RPMI7951 (cell line): ENCODE data around the gene KDM8. TPM values are rescaled to one million over a fixed set of nuclear protein-coding genes. Genes with fewer than 3 reads are reported as not detected.

Experiments
- DNase-seq: peaks from one replicate; pipeline ENCODE4 v3.0.0-alpha.2; 2012; ENCODE audit warnings: low read depth
- total RNA-seq: library from RNA; depleted of rRNA; stranded (reverse); fragments of >200 nt; shearing (Covaris generic); gene quantifications from 2 replicates; pipeline ENCODE4 v1.2.3, GENCODE V29; 2014

Gene KDM8
- total RNA-seq, 1 experiment from 2014 or later, result 2.4 TPM

DNA sequence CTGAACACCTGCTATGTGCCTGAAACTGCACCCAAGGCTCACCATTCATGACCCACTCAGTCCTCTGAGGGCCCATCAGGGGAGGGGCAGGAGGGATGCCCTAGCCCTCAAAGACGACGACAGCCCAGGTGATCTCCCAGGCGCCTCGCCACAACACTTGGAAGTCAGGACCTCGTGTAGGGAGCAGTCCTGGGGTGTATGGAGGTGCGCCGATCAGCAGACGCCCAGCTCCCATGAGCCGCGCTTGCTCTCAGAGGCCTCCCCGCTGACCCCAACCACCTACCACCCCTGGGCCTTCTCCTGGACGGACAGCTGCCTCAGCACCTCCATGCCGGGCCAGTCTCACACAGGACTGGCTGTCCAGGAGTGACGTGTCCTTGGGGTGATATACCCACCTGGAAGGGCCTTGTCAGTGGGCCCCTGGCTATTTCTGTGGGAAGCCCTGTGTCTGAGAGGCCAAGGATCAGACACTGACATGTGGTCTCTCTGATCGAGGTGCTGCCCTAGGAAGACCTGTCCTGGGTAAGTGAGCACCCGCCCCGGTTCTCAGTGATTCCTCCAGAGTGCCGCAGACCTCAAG lies 26.7 kb downstream of the KDM8 start:
- no peak for DNase-seq

DNA sequence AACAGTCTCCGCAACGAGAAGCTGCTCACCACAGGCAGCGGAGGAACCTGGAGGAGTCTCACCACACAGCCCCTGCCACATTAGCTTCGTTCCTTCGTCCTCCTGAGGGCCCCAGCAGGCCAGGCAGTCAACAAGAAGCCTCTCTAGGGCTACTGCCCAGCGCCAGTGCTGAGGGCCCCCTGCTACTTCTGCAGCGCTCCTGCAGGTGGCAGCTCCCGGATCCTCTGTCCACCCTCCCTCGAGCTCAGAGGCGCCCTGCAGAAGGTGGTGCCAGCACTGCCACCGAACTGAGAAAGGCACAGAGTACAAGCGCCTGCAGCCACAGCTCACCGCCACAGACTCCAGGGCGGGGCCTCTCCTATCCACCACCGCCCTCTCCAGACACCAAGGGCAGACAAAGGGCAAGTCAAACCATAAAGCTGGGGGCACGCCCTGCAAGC lies 27.3 kb downstream of the KDM8 start:
- no peak for DNase-seq

DNA sequence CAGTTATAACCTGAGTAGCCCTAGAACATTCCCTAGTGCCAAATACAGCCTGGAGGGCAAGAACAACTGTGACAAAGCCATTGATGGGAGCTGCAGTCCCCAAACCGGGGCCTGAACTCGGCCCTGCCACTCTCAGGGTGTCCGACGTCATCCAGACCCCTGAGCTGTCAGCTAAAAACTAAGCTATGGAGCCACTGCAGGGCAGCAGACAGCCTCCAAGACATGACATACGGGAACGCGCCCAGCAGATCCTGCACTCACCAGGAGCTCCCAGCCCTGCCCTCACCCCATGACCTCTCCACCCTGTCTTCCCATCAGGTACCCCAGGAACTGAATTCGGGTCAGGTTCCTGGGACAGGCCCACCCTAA lies 28.4 kb downstream of the KDM8 start:
- DNase-seq, result no peak

DNA sequence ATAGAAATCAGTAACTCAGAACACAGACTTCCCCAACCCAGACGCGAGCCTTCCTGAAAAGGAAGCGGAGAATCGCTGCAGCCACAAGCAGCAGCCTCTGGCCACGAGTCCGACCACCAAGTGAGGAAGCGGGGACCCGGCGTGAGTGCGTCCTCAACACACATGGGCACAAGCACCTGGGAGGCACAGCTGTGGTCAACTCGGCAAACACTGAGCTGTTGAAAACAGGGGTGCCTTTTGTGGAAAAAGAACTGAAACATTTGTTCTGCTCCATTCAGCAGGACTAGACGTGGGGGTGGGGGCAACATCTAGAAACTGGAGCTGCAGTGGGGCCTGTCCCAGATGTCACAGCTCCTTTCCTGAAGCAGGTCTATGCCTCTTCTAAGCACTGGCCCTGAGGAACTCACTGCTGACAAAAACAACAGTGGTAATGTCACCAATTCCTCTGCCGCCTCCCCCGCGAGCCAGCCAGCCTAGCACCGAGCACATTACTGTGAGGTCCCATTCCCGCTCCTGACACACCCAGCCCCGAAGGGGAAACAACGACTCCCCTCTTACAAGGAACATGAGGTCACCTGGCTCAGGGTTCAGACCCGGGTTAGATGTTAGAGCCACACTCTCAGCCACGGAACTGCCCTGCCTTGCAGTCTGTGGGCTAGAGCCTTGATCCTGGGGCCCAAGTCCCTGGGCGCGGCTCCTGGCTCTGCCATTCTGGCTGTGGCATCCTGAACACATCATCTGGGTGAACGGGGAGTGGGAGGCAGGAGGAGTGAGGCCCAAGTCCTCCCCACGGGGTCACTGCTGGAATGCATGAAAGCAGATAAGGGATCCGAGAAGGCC lies 29.0 kb downstream of the KDM8 start:
- no peak for DNase-seq

DNA sequence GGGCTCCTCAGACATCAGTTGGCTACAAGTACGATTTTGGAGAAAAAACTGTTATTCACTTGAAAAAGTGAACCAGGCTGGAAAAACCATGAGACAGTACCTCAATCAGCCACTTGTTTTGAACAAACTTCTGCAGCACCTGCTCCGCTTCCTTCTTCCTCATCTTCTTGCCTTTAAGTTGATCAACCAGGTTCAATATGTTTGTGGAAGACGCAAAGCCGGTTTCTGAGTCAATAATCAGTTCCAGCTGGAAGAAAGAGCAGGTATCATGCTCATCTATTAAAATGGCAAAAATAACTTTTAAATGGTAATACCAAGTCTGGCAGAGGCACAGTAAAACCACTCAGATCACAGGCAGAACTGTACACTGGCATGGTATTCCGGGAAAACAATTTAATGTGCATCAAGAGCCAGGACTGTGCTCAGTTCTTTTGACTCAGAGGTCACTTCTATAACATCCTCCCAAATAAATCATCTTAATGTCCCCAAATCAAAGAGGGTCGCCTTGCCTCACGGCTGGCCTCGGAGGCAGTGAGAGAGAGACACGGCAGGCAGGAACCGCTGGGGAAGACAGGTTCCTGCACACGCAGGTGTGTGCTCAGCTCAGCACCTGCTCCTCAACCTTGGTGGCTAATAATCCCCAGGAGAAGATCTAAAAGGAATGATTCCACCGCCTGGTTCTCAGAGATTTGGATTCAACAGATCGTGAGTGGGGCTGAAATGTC lies 29.7 kb downstream of the KDM8 start:
- DNase-seq, result no peak

DNA sequence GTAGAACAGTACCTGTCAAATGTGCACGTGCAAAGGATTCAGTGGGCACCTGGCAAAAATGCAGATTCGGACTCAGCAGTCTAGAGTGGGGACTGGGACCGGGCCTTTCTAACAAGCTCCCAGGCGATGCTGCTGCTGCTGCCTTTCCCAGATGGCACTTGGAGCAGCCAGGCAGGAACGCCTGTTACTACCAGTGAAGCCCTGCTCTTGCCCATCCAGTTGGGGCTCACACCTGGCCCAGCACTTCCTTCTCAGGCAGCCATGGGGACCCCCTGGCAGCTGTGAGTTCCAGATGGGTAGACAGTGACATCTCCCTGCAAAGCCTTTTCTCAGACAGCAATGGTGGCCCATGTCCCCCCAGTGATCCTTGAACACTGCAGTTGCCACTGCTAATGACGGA lies 30.4 kb downstream of the KDM8 start:
- no peak for DNase-seq

DNA sequence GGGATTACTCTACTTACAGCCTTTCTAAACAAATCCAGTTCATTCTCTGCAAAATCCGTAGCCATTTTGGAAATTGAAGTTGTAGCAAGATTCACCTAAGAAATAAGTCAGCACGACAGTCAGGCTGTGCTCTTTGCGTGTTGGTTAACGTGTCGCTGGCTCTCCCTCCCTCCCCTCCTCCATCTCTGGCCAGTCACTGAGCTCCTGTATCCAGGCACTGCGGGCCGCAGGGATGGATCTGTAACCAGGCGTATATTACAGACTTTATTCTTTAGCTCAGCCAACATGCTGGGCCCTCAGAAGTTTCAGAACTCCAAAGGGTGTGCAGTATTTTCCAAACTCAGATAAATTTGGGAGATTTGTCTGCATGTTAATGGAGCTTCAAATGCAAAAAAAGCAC lies 30.8 kb downstream of the KDM8 start:
- no peak for DNase-seq

DNA sequence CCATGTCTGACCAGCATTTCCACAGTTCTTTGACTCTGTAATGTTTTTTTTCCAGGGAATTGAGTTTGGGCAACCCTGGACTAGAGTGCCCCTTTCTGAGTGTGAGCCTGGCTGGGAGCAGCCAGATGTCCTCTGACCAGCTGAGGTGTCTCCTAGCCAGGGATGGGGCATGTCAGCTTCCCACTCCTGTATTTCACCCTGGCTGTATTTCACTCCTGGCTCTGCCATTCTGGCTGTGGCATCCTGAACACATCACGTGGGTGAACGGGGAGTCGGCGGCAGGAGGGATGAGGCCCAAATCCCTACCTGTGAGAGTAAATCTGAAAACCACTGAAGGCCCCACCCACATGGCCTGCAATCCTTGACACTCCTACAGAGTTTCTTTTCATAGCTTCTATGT lies 31.3 kb downstream of the KDM8 start:
- no peak for DNase-seq

DNA sequence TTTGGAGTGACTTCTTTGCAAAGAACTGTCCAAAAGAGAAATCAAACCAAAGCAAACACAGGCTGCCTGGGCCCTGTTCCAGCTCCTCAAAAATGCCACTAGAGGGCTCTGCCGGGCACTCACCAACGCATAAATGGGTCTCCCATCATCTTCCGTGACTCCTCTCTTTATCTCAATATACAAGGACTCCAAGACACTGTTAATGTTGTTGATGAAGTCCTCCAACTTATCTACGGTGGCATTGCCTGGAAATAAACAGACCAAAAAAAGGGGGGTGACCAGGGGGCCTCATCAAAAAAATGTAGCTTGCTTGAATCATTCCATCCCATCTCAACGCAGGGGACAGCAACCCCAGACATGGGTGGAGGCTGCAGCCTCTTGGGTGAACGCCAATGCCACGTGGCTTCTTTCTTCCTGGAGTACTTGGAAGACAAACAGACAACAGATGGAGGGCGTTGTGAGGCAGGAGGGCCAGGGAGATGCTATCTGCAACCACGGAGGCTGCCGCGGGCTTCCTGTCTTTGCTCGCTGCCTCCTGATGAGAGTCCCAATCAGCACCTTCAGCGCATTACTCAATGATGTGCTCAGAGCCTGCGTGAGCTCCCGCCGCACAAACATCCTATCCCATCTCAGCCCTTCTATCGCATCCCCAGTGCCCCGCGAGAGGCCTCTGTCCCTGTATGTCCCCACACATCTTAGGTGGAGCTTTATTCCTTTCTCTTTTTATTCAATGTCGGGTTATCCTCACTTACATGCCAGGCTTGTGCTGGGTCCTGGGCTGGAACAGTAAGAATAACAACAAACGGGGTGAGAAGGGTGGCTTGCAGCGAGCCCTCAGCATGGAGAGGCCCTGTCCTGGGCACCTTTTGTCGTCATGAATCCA lies 32.0 kb downstream of the KDM8 start:
- peak; percentile 90 for DNase-seq

DNA sequence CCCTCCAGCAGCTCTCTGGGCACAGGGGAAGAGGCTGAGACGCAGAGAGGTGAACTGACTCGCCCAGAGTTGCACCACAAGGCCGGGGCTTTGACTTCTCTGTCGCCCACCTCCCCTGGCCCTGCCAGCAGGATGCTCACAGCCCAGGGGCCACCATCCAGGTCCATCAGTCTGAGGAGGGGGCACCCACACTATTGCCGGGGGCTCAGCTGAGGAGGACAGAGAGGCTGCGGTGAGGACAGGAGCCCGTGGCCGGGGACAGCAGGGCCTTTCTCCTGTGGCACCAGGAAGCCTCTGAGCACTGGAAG lies 32.6 kb downstream of the KDM8 start:
- DNase-seq, result no peak

DNA sequence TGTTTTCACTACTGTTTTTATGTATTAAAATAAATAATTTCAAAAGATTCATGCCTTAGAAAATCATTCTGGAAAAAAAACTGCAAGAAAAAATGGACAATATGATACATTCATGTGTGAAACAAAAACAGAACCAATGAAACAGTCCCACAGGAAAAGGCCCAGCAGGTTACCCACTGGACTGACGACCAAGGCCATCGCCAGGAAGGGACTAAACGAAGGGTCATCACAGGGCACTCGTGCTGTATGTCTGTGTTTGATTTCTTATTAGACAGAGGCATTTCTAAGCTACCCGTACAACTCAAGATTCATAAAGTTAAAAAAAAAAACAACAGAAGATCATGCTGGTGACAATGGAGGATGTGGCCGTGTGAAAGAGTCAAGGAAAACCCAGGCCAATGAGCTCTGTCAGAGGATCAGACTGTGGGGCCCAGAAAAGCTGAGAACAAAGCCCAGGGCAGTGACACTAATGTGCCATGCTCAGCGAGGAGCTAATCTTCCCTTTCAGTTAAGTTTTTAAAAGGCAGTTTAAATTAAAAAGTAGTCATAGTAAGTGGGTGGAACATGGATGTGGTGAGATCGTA lies 33.4 kb downstream of the KDM8 start:
- DNase-seq, result no peak

DNA sequence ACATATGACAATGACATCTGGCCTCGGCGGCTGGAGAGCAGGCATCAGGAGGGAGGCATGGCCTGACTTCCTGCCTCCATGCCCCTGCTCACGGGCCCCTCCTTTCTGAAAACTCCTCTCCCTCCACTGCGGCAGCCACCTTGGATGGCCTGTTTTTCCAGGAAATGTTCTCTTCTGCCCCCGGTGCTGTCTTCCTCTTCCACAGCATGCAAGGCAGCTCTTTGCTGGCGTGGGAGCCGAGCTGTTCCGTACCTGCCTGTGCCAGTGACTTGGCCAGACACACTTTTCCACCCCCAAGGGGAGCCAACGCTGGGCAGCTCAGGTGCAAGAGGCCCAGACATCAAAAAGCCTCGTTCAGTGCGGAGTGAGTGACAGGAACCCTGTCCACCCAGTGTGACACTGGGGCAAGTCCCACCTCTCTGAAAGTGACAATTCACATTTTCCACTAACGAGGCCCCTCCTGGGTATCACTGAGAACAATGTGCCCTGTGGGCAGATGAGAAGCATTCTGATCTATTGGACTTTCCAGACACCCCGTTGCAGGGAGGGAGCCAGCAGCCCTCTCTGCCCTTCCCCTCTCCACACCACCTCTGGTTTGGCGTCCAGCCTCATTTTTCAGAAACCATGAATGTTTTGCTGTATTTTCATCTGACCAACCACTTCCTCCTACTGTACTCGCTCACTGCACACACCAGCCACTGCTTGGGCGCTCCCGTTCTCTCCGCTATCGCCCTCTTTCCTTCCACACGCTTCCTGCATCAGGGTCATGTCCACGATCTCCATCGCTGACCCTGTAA lies 34.1 kb downstream of the KDM8 start:
- no peak for DNase-seq

DNA sequence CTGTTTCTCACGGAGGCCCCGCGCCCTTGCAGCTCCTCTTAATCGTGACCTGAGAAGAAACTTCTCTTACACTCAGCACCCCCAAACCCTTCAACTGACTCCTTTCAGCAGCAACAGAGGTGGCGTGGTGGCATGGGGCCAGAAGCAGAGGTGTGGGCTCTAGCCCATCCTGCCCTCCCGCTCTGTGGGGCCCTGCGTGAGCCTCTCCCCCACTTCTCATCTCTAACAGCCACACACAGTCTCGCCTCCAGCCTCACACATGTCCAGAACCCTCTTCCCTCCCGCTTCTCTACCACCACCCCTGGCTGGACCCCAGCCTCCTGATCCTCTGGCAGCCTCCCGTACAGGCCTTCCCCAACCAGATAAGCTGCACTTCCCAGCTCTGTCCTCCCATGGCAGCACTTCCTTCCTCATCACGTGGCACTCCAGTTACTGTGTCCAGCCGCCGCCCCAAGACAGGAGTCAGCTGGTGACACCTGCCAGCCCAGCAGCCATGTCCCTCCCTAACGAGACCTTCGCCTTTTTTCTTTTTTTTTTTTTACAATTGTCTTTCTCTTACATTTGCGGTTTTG lies 34.8 kb downstream of the KDM8 start:
- no peak for DNase-seq

DNA sequence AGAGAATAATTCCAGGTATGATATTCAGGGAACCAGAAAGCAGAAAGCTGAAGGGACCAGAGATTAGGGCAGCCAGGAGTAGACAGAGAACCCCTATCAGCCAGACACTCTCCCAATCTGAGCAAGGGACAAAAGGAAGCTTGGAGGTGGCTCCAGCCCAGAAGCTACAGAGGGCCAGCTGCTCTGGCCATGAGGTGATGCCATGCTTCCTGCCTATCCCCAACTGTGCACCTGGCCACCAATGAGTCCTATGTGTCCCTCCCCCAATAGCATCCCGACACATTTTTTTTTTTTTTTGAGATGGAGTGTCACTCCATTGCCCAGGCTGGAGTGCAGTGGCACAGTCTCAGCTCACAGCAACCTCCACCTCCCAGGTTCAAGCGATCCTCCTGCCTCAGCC lies 35.3 kb downstream of the KDM8 start:
- no peak for DNase-seq

DNA sequence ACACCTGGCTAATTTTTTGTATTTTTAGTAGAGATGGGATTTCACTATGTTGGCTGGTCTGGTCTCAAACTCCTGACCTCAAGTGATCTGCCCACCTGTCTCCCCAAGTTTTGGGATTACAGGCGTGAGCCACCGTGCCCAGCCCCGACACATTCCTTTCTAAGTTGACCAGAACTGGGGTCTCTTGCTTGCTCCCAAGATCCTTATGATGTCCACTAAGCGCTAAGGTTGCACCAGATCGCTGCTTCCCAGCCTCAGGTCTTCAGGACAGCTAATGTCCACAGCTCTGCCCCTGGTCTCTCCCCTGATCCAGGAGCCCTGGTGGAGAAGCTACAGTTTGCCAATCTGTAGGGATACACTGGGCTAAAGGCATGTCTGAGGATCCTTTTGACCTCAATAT lies 35.7 kb downstream of the KDM8 start:
- DNase-seq, result no peak

DNA sequence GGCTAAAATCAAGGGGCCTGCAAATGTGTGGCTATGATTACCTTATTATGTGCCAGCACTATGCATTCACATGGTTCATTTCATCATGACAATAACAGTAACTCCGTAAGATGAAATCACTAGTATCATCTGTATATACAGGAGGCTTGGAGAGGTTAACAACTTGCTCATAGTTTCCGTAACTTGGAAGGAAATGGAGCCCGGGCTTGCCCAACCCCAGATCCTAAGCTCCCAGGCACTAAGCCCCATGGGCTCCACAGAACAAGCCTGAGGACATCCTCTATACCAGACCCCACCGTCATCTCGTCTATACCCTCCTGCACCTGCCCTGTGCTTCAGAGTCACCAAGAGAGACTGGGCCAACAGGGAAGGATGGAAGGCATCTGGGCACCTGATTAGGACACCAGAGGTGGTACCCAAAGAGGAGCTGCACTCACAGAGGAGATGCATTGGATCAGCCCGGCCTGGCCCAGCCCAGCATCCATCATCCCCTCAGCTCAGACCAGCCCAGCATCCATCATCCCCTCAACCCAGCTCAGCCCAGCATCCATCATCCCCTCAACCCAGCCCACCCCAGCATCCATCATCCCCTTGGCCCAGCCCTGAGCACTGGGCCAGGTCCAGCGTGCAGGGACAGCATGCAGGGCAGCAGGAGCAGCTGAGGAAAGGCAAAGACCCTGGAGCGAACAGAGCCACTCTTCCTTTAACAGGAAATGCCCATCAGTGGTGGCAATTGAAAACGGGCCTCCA lies 36.8 kb downstream of the KDM8 start:
- no peak for DNase-seq

DNA sequence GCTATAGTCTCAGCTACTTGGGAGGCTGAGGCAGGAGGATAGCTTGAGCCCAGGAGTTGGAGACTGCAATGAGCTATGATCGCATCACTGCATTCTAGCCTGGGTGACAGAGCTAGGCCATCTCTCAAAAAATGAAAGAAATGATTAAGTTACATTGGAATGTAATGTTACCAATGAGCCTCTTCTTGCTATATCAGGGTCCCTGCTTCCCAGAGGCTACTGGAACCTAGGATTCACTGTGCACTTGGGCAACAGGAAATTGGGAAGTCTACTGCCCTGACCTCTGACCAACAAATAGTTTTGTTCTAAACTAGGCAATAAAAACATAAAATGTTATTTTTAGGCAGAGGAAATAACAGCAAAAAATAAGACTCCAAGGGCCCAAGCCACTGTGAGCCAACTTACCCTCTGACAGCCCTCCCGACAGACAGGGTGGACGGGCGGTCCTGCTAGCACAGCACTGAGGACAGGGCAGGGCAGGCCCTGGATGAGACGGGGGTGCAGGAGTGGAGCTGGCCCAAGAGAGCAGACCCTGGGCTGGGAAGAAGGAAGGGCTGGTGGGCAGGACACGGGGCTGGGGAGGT lies 37.7 kb downstream of the KDM8 start:
- peak; percentile 73 for DNase-seq

DNA sequence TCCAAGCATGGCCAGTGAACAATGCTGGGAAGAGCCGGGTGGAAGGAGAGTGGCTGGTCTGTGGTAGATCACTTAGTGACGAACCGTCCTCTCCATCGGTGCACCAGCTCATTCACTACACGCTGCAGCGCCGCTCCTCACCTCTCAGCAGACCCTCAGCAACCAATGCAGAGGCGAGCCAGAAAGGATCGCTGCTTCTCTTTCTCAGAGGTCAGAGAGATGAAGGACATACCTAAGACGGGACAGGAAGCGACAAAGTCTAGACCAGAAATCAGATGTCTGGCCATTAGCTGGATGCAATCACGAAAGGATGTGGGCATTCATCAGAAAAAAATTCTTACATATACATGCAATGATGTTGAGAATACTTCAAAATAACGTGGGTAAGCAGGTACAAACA lies 38.3 kb downstream of the KDM8 start:
- DNase-seq, result peak; percentile 15

DNA sequence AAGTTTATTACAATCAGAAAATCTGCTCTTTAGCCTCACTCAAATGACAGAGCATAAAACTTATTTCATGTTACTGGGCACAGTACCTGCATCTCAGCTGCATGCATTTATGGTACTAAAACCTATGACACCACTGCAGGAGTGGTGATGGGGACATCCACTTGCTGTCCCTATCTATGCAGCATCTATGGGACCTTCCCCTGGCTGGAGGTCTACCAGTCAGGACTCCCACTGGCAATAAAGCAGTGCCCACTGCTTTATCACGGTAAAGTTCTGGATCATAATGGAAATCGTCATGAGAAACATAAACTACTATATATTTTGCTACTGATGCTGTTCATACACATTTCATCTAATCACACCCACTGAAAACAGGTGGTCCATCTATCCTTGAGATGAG lies 39.1 kb downstream of the KDM8 start:
- DNase-seq, result no peak
